Bladder microvascular endothelial cell (primary cell): ENCODE results near the gene KCTD1. TPM values are rescaled to one million over a fixed set of nuclear protein-coding genes. Genes with fewer than 3 reads are reported as not detected.

ENCODE experiments used
- total RNA-seq: library from RNA; depleted of rRNA; stranded (reverse); fragments of >200 nt; gene quantifications from 2 replicates; pipeline ENCODE4 v1.2.3, GENCODE V29; 2014

KCTD1 gene
- total RNA-seq, result 5.8 and 8.7 TPM in 2 replicates

GRCh38 chr18:26548415-26549262, at the start of gene KCTD1:
Gene KCTD1, minus strand, starts transcription at chr18:26548553. Its CDS starts 17 bp downstream, at chr18:26548536.

